Erythroblast (primary cell): ENCODE measurements around the gene CASP3.

Experiments used
- DNase-seq, 2 experiments: peaks; one replicate each; lab custom pipeline; 2025; lab: John Stamatoyannopoulos, UW
- GATA1 ChIP-seq: IDR thresholded peaks from 2 replicates; pipeline ENCODE4 v1.6.1; 2011; ENCODE audit warnings: low read depth, mild to moderate bottlenecking, control low read depth, low read length, moderate library complexity
- POLR2A ChIP-seq: IDR thresholded peaks from 2 replicates; pipeline ENCODE4 v1.6.1; 2011; ENCODE audit warnings: mild to moderate bottlenecking, low read length

Gene CASP3

DNA sequence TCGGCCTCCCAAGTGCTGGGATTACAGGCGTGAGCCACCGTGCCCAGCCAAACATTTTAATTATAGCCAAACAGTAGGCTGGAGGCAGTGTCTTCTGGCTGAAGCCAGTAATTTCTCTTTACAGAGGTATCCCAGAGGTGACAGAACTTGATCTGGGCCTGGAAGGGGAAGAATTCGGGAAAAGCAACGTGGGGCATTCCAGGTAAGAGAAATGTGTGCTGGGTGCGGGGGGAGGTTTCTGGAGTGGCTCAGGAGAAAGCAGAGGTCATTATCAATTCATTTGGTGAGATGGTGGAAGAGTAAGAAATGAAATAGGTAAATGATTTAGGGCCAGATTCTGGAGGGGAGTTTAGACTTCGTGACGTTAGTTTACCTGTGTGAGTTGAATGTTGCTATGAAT, 2.7 kb upstream of the CASP3 start:
- DNase-seq: no peak
- TF ChIP-seq POLR2A (no peak), GATA1 (no peak)

- TF ChIP-seq GATA1 (no peak), POLR2A (peak; percentile 12)
- DNase-seq: peak; percentile 66 to 71
Observed at GRCh38 chr4:184649971-184650855, 966 bp upstream of the CASP3 start.

DNA sequence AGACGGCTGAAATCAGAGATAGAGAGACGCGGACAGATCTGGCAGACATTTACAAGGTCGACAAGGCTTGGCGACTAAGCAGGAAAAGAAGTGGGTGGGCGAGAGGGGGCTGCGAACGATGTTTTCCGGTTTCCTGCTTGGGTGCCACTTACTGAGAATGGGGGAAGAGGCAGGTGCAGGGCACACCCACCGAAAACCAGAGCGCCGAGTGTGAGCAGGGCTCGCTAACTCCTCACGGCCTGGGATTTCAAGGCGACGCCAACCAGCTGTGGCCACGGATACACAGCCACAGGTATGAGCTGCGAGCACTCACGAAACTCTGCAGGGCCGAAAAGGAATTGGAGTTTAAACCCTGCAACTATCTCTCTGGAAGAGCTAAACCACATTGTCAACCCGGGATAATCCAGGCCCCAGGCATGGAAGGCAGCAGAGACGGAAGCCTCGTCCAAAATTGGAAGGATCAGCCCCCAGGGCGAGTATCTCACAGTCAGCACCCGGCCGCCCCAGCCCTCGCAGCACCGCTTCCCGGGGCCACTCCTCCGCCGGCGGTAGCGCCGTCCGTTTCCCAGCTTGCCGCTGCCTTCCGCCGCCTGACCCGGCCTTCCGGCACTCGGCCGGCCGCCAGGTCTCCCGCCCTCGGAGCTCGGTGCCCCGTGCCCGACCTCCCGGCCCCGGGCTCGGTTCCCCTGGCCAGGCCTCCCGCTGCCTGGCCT, 778 bp downstream of the CASP3 start:
- peak; percentile 75 to 78 for DNase-seq
- TF ChIP-seq POLR2A (no peak), GATA1 (no peak)

- peak in 1 of 2 experiments; percentile 42 for DNase-seq
- TF ChIP-seq POLR2A (no peak), GATA1 (no peak)
Observed at GRCh38 chr4:184648054-184648312, 1.3 kb downstream of the CASP3 start.

DNA sequence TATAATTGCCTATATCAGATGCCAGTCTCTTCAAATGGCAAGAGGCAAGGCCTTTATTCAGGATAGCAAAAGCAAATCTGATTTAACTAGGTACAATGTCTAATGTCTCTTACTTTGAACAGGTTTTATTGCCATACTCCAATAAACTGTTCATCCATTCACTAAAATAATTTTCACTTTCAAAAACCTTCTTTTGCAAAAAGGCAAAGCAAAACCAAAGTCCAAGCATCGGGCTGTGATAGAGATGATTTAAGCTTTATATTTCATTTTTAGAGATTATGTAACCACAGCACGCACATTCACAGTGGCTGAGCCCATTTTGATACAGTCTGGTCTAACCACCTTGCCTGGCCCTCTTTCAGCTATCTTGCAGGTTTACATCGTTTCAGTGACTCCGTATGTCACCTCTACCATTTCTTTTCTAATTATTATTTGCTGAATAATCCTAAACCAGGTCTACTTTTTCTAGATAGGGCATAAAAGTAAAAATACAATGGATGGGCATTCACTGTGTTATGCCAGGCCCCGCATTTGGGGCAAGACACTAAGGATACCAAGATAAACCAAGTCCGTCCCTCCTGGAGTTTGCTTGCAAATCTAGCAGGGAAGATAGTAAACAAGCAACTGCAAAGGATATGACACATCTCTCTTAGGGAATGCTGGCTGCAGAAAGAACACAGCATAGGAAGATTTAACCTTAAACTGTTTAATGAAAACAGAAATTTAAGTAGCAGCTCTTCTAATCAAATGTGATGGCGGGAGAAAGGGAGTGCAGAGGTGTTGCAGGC, 1.8 kb downstream of the CASP3 start:
- no peak for DNase-seq
- TF ChIP-seq POLR2A (no peak), GATA1 (no peak)

GRCh38 chr4:184645904-184646610, 3.2 kb downstream of the CASP3 start:
- TF ChIP-seq POLR2A (no peak), GATA1 (no peak)

DNA sequence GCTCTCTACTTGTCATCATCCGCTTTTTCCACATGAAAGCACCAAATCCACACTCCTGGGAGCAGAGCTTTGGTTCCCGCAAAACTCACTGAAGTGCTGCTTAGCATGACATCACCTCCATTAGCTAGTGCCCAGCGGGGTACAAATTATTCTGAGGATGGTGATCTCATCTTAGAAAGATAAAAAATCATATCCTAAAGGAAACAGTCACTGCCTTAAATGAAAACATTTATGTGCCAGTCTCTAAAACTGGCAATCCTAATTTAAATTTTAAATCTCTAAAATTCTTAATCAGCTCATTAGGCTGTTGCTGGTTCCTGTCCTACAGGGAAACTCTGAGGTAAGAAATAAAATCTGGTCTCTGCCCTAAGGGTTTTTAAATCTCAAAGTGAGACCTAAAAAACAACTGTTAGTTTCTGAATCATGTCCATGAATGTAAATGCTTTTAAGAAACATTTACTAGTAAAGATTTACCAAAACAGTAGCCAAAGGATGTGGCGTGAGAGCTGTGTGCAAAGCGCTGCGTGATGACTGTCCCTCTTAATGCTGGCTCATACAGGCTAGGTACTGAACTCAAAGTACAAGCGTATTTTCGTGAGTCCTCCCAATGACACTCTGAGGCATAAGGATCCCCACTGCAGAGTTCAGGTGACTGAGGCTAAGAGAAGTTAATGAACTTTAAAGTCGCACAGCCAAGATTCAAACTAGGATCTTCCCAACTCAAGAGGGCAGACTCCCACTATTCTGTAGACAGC, 4.5 kb downstream of the CASP3 start:
- TF ChIP-seq GATA1 (no peak), POLR2A (no peak)

More at GRCh38 chr4:184645904-184646610, 3.2 kb downstream of the CASP3 start:
- DNase-seq: no peak

GRCh38 chr4:184643731-184644130, 5.5 kb downstream of the CASP3 start:
- TF ChIP-seq POLR2A: no peak
- TF ChIP-seq GATA1: no peak
- DNase-seq: no peak

More for the DNA sequence above, 4.5 kb downstream of the CASP3 start:
- no peak for DNase-seq

- no peak for TF ChIP-seq GATA1
- TF ChIP-seq POLR2A: no peak
- DNase-seq: no peak
Observed at GRCh38 chr4:184641451-184641850, 7.8 kb downstream of the CASP3 start.

- TF ChIP-seq GATA1: no peak
- TF ChIP-seq POLR2A: no peak
- DNase-seq: no peak
Observed at GRCh38 chr4:184641022-184641421, 8.2 kb downstream of the CASP3 start.

DNA sequence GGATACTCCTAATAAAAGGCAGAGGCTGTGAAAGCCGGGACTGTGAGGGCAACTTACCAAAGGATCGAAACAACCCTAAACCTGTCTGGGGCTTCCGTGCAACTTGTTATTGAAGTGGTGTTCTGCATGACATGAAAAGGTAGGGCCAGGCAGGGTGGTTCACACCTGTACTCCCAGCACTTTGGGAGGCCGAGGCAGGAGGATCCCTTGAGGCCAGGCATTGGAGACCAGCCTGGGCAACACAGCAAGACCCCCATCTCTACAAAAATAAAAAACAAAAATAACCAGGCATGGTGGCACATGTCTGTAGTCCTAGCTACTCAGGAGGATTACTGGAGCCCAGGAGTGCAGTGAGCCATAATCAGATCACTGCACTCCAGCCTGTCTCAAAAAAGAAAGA, 12.3 kb downstream of the CASP3 start:
- DNase-seq: no peak
- TF ChIP-seq POLR2A: no peak
- TF ChIP-seq GATA1: no peak

DNA sequence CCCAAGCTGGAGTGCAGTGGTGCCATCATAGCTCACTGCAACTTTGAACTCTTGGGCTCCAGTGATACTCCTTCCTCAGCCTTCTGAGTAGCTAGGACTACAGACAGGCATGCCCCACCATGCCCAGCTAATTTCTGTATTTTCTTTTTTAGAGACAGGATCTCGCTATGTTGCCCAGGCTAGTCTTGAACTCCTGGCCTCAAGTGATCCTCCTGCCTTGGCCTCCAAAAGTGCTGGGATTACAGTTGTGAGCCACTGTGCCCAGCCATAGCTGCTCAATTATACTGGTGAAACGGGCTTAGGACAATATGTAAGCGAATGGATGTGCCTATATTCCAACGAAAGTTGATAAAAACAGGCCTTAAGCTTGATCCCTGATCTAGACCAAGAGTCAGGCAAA, 13.1 kb downstream of the CASP3 start:
- DNase-seq: no peak
- no peak for TF ChIP-seq POLR2A
- no peak for TF ChIP-seq GATA1

GRCh38 chr4:184635381-184635780, 13.9 kb downstream of the CASP3 start:
- DNase-seq: no peak
- TF ChIP-seq GATA1 (no peak), POLR2A (no peak)
